ENCODE data around the gene LCN15.
A peak's percentile ranks its signal among the peaks of the same experiment; 100 is the strongest.
"Not testable (repeated sequence)": the region's sequence is repeated elsewhere in the genome, so short reads cannot be mapped to it uniquely, and the experiment has no call there.

The LCN15 gene

GRCh38 chr9:136793086-136793946 is 29.0 kb upstream of the LCN15 start:
- DNase-seq = no peak

GRCh38 chr9:136792321-136793085 is 28.2 kb upstream of the LCN15 start:
- DNase-seq = no peak

GRCh38 chr9:136791516-136792276 is 27.4 kb upstream of the LCN15 start:
- peak; percentile 90 for DNase-seq

- peak; percentile 100 for DNase-seq
These were observed 26.6 kb upstream of the LCN15 start, which contains the start of gene TMEM141 for GRCh38 chr9:136790640-136791515. TMEM141 (plus strand) TSS chr9:136791344; CDS start chr9:136791371, 27 bp downstream.

- no peak for DNase-seq
These were observed 25.2 kb upstream of the LCN15 start for GRCh38 chr9:136789523-136789937.

GRCh38 chr9:136788644-136789522 is 24.6 kb upstream of the LCN15 start:
- DNase-seq = not testable (repeated sequence)

GRCh38 chr9:136787690-136788400 is 23.5 kb upstream of the LCN15 start:
- DNase-seq = peak; percentile 83

- DNase-seq = not testable (repeated sequence)
These were observed 22.7 kb upstream of the LCN15 start for GRCh38 chr9:136786983-136787382.

- DNase-seq = no peak
These were observed 22.1 kb upstream of the LCN15 start for GRCh38 chr9:136786451-136786850.

- DNase-seq = peak; percentile 33
These were observed 21.4 kb upstream of the LCN15 start for GRCh38 chr9:136785565-136786355.

GRCh38 chr9:136784997-136785361 is 20.7 kb upstream of the LCN15 start:
- DNase-seq = no peak

- peak; percentile 65 for DNase-seq
These were observed 20.1 kb upstream of the LCN15 start for GRCh38 chr9:136784249-136784996.

GRCh38 chr9:136782452-136782851 is 18.1 kb upstream of the LCN15 start:
- no peak for DNase-seq

GRCh38 chr9:136779808-136780207 is 15.5 kb upstream of the LCN15 start:
- DNase-seq = no peak

GRCh38 chr9:136777359-136777758 is 13.0 kb upstream of the LCN15 start:
- no peak for DNase-seq

- no peak for DNase-seq
These were observed 12.6 kb upstream of the LCN15 start for GRCh38 chr9:136776947-136777346.

GRCh38 chr9:136775191-136775590 is 10.9 kb upstream of the LCN15 start:
- no peak for DNase-seq

GRCh38 chr9:136774416-136775045 is 10.2 kb upstream of the LCN15 start:
- DNase-seq = no peak
